K562 (cell line): ENCODE data around the gene SPECC1L. TPM values are rescaled to one million over a fixed set of nuclear protein-coding genes. Genes with fewer than 3 reads are reported as not detected.

Experiments used
- ATAC-seq: fragments of 200-7000 bp; cut with Tn5 transposase; 3 replicates; pipeline ENCODE4 v1.9.1; 2020; ENCODE audit warnings: moderate library complexity
- BruUV-seq: library from RNA; stranded (reverse); fragments of 400-500 nt; replicated peaks from 2 replicates; lab custom pipeline; 2021; lab: Mats Ljungman, UMichigan
- CTCF ChIA-PET: fragments of 300-600 bp; formaldehyde crosslinking; extraction: SDS; loops from one replicate; lab custom pipeline; 2021; ENCODE audit warnings: low intra/inter-chr PET ratio; lab: Yijun Ruan, JAX
- POLR2A ChIA-PET: fragments of 300-600, 350-650 bp; sonication (Branson Sonifier 250); formaldehyde crosslinking; extraction: SDS; loops from one replicate; lab custom pipeline; 2021; ENCODE audit warnings: antibody characterized with exemption, inconsistent platforms; lab: Yijun Ruan, JAX
- DNase-seq, 4 experiments: peaks; one replicate each; pipeline versions ENCODE4 v3.0.0 to v3.0.0-alpha.2; 2011 to 2018; ENCODE audit warnings: low spot score in 3 of 4, mixed read lengths in 3 of 4; ENCODE audit errors: extremely low read depth in 1 of 4
- FAIRE-seq: peaks from 2 replicates; lab custom pipeline; 2011; peaks lifted over from hg19 to GRCh38; lab: Jason Lieb, UNC
- H2AFZ ChIP-seq: 2 replicates; pipeline ENCODE4 v1.6.0; 2011; ENCODE audit warnings: low read depth, low read length, control low read depth, inconsistent platforms
- H3K27ac ChIP-seq: fragments of 200-600 bp; 3 replicates; pipeline ENCODE4 v1.8.0; 2011; ENCODE audit warnings: low read depth, mild to moderate bottlenecking, control low read depth, inconsistent platforms, low read length, moderate library complexity, mixed read lengths; ENCODE audit errors: extremely low read depth
- H3K27me3 ChIP-seq, 2 experiments: fragments of 300-600 bp in 1 of 2; 2 replicates in 1 of 2; 3 replicates in 1 of 2; pipeline versions ENCODE4 v1.6.0 to v1.8.0; 2011; ENCODE audit warnings: inconsistent platforms in 2 of 2, low read length in 2 of 2, mild to moderate bottlenecking in 1 of 2, mixed read lengths in 1 of 2, moderate library complexity in 1 of 2; ENCODE audit not compliant: control insufficient read depth in 2 of 2, insufficient read depth in 2 of 2
- H3K36me3 ChIP-seq: fragments of 300-600 bp; 3 replicates; pipeline ENCODE4 v1.8.0; 2011; ENCODE audit warnings: mild to moderate bottlenecking, low read length, inconsistent platforms; ENCODE audit not compliant: control insufficient read depth, insufficient read depth
- H3K4me1 ChIP-seq, 2 experiments: fragments of 200-600 bp in 1 of 2; replicated peaks in 1 of 2; 2 replicates in 1 of 2; 3 replicates in 1 of 2; pipeline versions ENCODE4 v1.5.1 to v1.8.0; 2011; ENCODE audit warnings: inconsistent platforms in 2 of 2, low read length in 2 of 2, mild to moderate bottlenecking in 1 of 2, mixed read lengths in 1 of 2, moderate library complexity in 1 of 2; ENCODE audit not compliant: control insufficient read depth in 2 of 2, insufficient read depth in 2 of 2
- H3K4me2 ChIP-seq: 2 replicates; pipeline ENCODE4 v1.6.1; 2011; ENCODE audit warnings: low read length, control low read depth, inconsistent platforms, mixed read lengths; ENCODE audit not compliant: insufficient read depth
- H3K4me3 ChIP-seq: fragments of 200-600 bp; sonication (generic), shearing (Covaris generic); 2 replicates; pipeline ENCODE4 v1.5.1; 2016; ENCODE audit warnings: control low read depth, inconsistent platforms
- H3K79me2 ChIP-seq: fragments of 200-600 bp; 3 replicates; pipeline ENCODE4 v1.8.0; 2011; ENCODE audit warnings: low read length, inconsistent platforms; ENCODE audit not compliant: control insufficient read depth, insufficient read depth
- H3K9ac ChIP-seq, 2 experiments: 2 replicates each; pipeline versions ENCODE4 v1.6.0 to v1.6.1; 2011; ENCODE audit warnings: low read depth in 2 of 2, low read length in 2 of 2, control low read depth in 1 of 2, inconsistent platforms in 1 of 2, mild to moderate bottlenecking in 1 of 2, mixed read lengths in 1 of 2; ENCODE audit not compliant: insufficient read depth in 1 of 2
- H3K9me1 ChIP-seq: one replicate; pipeline ENCODE4 v1.6.0; 2011; ENCODE audit warnings: inconsistent platforms, mild to moderate bottlenecking, low read length, moderate library complexity; ENCODE audit not compliant: control insufficient read depth, insufficient read depth
- H3K9me3 ChIP-seq: replicated peaks from 2 replicates; pipeline ENCODE4 v1.5.1; 2011; ENCODE audit warnings: low read depth, low read length, inconsistent platforms; ENCODE audit not compliant: control insufficient read depth, insufficient read depth
- H4K20me1 ChIP-seq: replicated peaks from 2 replicates; pipeline ENCODE4 v1.6.1; 2011; ENCODE audit warnings: low read length, inconsistent platforms, mixed read lengths; ENCODE audit not compliant: control insufficient read depth, insufficient read depth
- GABPB2 ChIP-seq: fragments of 250-450 bp; sonication (Bioruptor Pico); conservative IDR thresholded peaks from 2 replicates; pipeline ENCODE4 v1.5.1; 2021; ENCODE audit warnings: mild to moderate bottlenecking
- LEF1 ChIP-seq: fragments of 450-650 bp; IDR thresholded peaks from 2 replicates; pipeline ENCODE4 v1.6.1; 2016; ENCODE audit warnings: mild to moderate bottlenecking
- MEF2D ChIP-seq: conservative IDR thresholded peaks from 2 replicates; pipeline ENCODE4 v1.6.1; 2016; ENCODE audit warnings: low read depth, missing genetic modification characterization, missing compliant biosample characterization
- MXI1 ChIP-seq: IDR thresholded peaks from 2 replicates; pipeline ENCODE4 v1.6.1; 2011; ENCODE audit warnings: low read depth, mild to moderate bottlenecking, improper control_type of control experiment, low read length
- NCOA4 ChIP-seq: fragments of 450-650 bp; IDR thresholded peaks from 2 replicates; pipeline ENCODE4 v1.6.1; 2018; ENCODE audit warnings: mild to moderate bottlenecking; ENCODE audit not compliant: partially characterized antibody
- WGBS: fragments of 100-300 bp; shearing (Covaris generic); methylation state at CpG from one replicate; pipeline ENCODE4 v1.1.6; 2016; ENCODE audit warnings: low coverage, mixed read lengths; ENCODE audit not compliant: insufficient coverage; ENCODE audit errors: missing lambda C conversion rate; 5-methylcytosine and 5-hydroxymethylcytosine counted together
- in situ Hi-C: fragments of 300-500 bp; cut with MboI; formaldehyde crosslinking; loops from 4 replicates; pipeline ENCODE4 v1.15.0; 2018; ENCODE audit warnings: inconsistent platforms, mixed read lengths
- intact Hi-C: fragments of 100-400 bp; cut with micrococcal nuclease; formaldehyde crosslinking; loops from 2 replicates; pipeline ENCODE4 v1.14.2; 2022
- polyA plus RNA-seq, 8 experiments: library from polyadenylated mRNA; depleted of rRNA in 4 of 8; stranded (reverse) in 5 of 8; unstranded in 3 of 8; fragments of >200 nt; fragmentation: Nextera tagmentation in 2 of 8; fragmentation: Illumina TruSeq in 1 of 8; extraction: Ambion mirVana in 2 of 8; extraction: Trizol in 1 of 8; gene quantifications; 2 replicates each; pipeline versions ENCODE4 v1.2.1 to v1.2.3, GENCODE V29; 2011 to 2014; ENCODE audit warnings: inconsistent platforms in 1 of 8, missing spikeins in 1 of 8
- total RNA-seq, 7 experiments: library from RNA; depleted of rRNA in 6 of 7; stranded (reverse); fragments of >200 nt in 6 of 7; fragmentation: Illumina TruSeq in 2 of 7; extraction: Trizol in 2 of 7; gene quantifications; 2 replicates each; pipeline versions ENCODE4 v1.2.1 to v1.2.3, GENCODE V29; 2011 to 2021; ENCODE audit warnings: low replicate concordance in 1 of 7
- TF ChIP-seq, protein P1 (sequence below): fragments of 250-450 bp; sonication (Bioruptor Pico); IDR thresholded peaks from 2 replicates; pipeline ENCODE4 v1.6.1; 2021; ENCODE audit warnings: mild to moderate bottlenecking
- TF ChIP-seq, protein P2 (sequence below): fragments of 250-450 bp; sonication (Bioruptor Pico); IDR thresholded peaks from 2 replicates; pipeline ENCODE4 v1.8.0; 2022; ENCODE audit warnings: moderate library complexity, mild to moderate bottlenecking, inconsistent platforms
- TF ChIP-seq, protein P3 (sequence below): sonication (generic); IDR thresholded peaks from 2 replicates; pipeline ENCODE4 v1.6.1; 2016
- TF ChIP-seq, protein P4 (sequence below): fragments of 450-650 bp; formaldehyde crosslinking; IDR thresholded peaks from 2 replicates; pipeline ENCODE4 v1.4.0; 2020; ENCODE audit warnings: mild to moderate bottlenecking

Gene SPECC1L
- total and polyA plus RNA-seq, 9 of the 15 experiments (the other 6 are each of a cell fraction or from before 2014, with no cell fraction given): 1.4 to 27.9 (median 14.5) TPM

DNA sequence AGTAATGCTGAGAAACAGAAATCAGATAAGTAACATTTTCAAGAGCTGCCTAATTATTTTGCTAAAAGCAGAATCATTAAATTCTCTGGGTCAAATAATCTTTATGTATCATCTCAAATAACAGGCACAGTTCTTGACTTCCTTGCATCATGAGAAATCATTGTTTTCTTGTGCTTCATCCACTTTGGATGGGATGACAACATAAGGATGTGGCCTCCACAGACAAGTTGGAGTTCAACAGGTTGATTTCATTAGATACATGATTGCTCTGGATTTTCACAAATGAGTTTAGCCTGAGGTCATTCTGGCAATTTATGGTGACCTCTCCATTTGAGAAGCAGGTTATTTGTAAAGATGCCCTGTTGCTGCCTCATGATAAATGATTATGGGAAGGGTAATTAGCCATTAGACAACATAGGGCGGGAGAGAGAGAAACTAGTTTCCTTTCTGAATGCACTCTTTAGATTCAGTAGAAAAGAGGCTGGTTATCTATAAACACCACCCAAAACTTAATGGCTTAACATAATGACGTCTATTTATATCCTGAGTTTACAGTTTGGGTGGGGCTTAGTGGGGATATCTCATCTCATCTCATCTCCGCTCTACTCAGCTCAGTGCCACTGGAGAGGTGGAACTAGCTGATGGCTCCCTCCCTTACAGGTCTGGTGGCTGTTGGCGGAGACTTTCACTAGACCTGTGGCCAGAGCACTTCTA lies 121.7 kb downstream of the SPECC1L start:
- ChIA-PET CTCF (no interaction called here), POLR2A (no interaction called here)
- Histone ChIP-seq H3K79me2 (no peaks in the 10 kb centered on the region), H3K27me3 (no peaks in the 10 kb centered on the region), H3K4me3 (no peak overlapping the region), H3K9ac (no peak overlapping the region), H3K4me1 (peaks cover 0 to 13% of the 10 kb centered on the region in 2 experiments; a peak in 3 of 5 replicates), H3K9me1 (no peaks in the 10 kb centered on the region), H3K27ac (no peak overlapping the region), H3K4me2 (no peak overlapping the region), H3K36me3 (peaks cover 19% of the 10 kb centered on the region; the same call in 2 of the 3 replicates), H2AFZ (no peak overlapping the region), H4K20me1 (no peaks in the 10 kb centered on the region), H3K9me3 (no peaks in the 10 kb centered on the region)
- intact Hi-C loops: loop anchor here (10.0 kb wide), 1 partner anchor 68 kb away; no protein-coding TSS in a partner anchor
- in situ Hi-C loops: no loop called here
- ATAC-seq (no peak), DNase-seq (no peak), FAIRE-seq (no peak)
- BruUV-seq: no TSS peak
- 22% methylated on average over 4 of the region's 4 CpGs for WGBS
- TF ChIP-seq, protein P1, sequence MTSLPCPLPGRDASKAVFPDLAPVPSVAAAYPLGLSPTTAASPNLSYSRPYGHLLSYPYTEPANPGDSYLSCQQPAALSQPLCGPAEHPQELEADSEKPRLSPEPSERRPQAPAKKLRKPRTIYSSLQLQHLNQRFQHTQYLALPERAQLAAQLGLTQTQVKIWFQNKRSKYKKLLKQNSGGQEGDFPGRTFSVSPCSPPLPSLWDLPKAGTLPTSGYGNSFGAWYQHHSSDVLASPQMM (CRISPR knock-in tag): no peak
- TF ChIP-seq GABPB2 (CRISPR knock-in tag) (no peak), LEF1 (no peak), MXI1 (no peak), MEF2D (tag) (0 out of 2 replicates have a peak, but pooled peaks have one; percentile 33), NCOA4 (no peak)
- TF ChIP-seq, protein P2, sequence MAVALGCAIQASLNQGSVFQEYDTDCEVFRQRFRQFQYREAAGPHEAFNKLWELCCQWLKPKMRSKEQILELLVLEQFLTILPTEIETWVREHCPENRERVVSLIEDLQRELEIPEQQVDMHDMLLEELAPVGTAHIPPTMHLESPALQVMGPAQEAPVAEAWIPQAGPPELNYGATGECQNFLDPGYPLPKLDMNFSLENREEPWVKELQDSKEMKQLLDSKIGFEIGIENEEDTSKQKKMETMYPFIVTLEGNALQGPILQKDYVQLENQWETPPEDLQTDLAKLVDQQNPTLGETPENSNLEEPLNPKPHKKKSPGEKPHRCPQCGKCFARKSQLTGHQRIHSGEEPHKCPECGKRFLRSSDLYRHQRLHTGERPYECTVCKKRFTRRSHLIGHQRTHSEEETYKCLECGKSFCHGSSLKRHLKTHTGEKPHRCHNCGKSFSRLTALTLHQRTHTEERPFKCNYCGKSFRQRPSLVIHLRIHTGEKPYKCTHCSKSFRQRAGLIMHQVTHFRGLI (CRISPR knock-in tag): no peak
- TF ChIP-seq, protein P3, sequence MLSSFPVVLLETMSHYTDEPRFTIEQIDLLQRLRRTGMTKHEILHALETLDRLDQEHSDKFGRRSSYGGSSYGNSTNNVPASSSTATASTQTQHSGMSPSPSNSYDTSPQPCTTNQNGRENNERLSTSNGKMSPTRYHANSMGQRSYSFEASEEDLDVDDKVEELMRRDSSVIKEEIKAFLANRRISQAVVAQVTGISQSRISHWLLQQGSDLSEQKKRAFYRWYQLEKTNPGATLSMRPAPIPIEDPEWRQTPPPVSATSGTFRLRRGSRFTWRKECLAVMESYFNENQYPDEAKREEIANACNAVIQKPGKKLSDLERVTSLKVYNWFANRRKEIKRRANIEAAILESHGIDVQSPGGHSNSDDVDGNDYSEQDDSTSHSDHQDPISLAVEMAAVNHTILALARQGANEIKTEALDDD: peak; percentile 21; the same call in 1 of the 2 replicates
- TF ChIP-seq, protein P4, sequence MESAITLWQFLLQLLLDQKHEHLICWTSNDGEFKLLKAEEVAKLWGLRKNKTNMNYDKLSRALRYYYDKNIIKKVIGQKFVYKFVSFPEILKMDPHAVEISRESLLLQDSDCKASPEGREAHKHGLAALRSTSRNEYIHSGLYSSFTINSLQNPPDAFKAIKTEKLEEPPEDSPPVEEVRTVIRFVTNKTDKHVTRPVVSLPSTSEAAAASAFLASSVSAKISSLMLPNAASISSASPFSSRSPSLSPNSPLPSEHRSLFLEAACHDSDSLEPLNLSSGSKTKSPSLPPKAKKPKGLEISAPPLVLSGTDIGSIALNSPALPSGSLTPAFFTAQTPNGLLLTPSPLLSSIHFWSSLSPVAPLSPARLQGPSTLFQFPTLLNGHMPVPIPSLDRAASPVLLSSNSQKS (CRISPR knock-in tag): no peak
